ENCODE data around the gene PEX6. TPM values are rescaled to one million over a fixed set of nuclear protein-coding genes. Genes with fewer than 3 reads are reported as not detected.

The PEX6 gene
- 27.7 and 48.2 TPM in 2 replicates for total RNA-seq

GRCh38 chr6:42978839-42979522, at the start of gene PEX6:
TSS of gene PEX6 (minus strand) at chr6:42979181. CDS start at chr6:42979150, 31 bp downstream.

GRCh38 chr6:43021270-43022047, 42.5 kb upstream of the PEX6 start, which contains the start of gene RRP36:
TSS of gene RRP36 (plus strand) at chr6:43021623. CDS start at chr6:43021655, 32 bp downstream.

GRCh38 chr6:43013843-43014433, 35.0 kb upstream of the PEX6 start, which contains the start of the genes KLHDC3 and MEA1:
TSS of gene KLHDC3 (plus strand) at chr6:43014249. CDS start at chr6:43017193, 2,944 bp downstream.
TSS of gene MEA1 (minus strand) at chr6:43013946. CDS start at chr6:43013813, 133 bp downstream.

GRCh38 chr6:42984001-42984923, 5.3 kb upstream of the PEX6 start, which contains the start of gene PPP2R5D:
TSS of gene PPP2R5D (plus strand) at chr6:42984570. CDS start at chr6:42984678, 108 bp downstream.

GRCh38 chr6:42960243-42961019, 18.6 kb downstream of the PEX6 start, which contains the start of gene GNMT:
TSS of gene GNMT (plus strand) at chr6:42960754. CDS start at chr6:42960768, 14 bp downstream.

GRCh38 chr6:42928986-42929820, 49.8 kb downstream of the PEX6 start, which contains the start of gene CNPY3:
TSS of gene CNPY3 (plus strand) at chr6:42929480. CDS start at chr6:42929571, 91 bp downstream.

GRCh38 chr6:42915732-42916131, 63.2 kb downstream of the PEX6 start, which contains the start of gene PTCRA:
TSS of gene PTCRA (plus strand) at chr6:42916053. CDS start at chr6:42916070, 17 bp downstream.

Other genes with a start within 250 kb of the PEX6 start
- gene TBCC, start 233.1 kb downstream of the PEX6 start, total RNA-seq: 28.8 and 29.6 TPM in 2 replicates
- gene BICRAL, start 197.1 kb downstream of the PEX6 start, total RNA-seq: 2.3 and 3.4 TPM in 2 replicates
- 96.0 and 109 TPM in 2 replicates for gene RPL7L1, start 99.6 kb downstream of the PEX6 start, total RNA-seq
- gene PTCRA, start 63.1 kb downstream of the PEX6 start, total RNA-seq: not detected in 2 replicates
- gene CNPY3, start 49.7 kb downstream of the PEX6 start, total RNA-seq: 20.7 and 35.7 TPM in 2 replicates
- gene GNMT, start 18.4 kb downstream of the PEX6 start, total RNA-seq: 0.09 TPM in 1 of 2 replicates, not detected in the other
- gene PPP2R5D, start 5.4 kb upstream of the PEX6 start, total RNA-seq: 35.8 and 38.1 TPM in 2 replicates
- 50.9 and 54.4 TPM in 2 replicates for gene MEA1, start 34.8 kb upstream of the PEX6 start, total RNA-seq
- 83.8 and 110 TPM in 2 replicates for gene KLHDC3, start 35.1 kb upstream of the PEX6 start, total RNA-seq
- gene RRP36, start 42.4 kb upstream of the PEX6 start, total RNA-seq: 77.2 and 100.0 TPM in 2 replicates
- 21.1 and 34.3 TPM in 2 replicates for gene CUL7, start 74.7 kb upstream of the PEX6 start, total RNA-seq
- 18.5 and 21.6 TPM in 2 replicates for gene MRPL2, start 80.3 kb upstream of the PEX6 start, total RNA-seq
- 13.4 and 17.2 TPM in 2 replicates for gene KLC4, start 80.5 kb upstream of the PEX6 start, total RNA-seq
- 15.3 and 24.6 TPM in 2 replicates for gene PTK7, start 97.1 kb upstream of the PEX6 start, total RNA-seq
- 15.7 and 17.7 TPM in 2 replicates for gene SRF, start 192.1 kb upstream of the PEX6 start, total RNA-seq
- 19.7 and 30.1 TPM in 2 replicates for gene CUL9, start 203.0 kb upstream of the PEX6 start, total RNA-seq

Data from endothelial cell of coronary artery (primary cell).